Activated CD4-positive, alpha-beta T cell treated with anti-CD3 and anti-CD28 coated beads for 36 hours (primary cell): Measurements from ENCODE around the gene PDE11A. TPM values are rescaled to one million over a fixed set of nuclear protein-coding genes. Genes with fewer than 3 reads are reported as not detected.

Source experiments
- ATAC-seq: fragments of 200-7000 bp; cut with Tn5 transposase; one replicate; pipeline ENCODE4 v1.10.0; 2021; ENCODE audit warnings: mild to moderate bottlenecking, moderate library complexity
- CTCF ChIA-PET: fragments of 350-600 bp; sonication (Branson Sonifier 250); formaldehyde crosslinking; loops from one replicate; lab custom pipeline; 2021; ENCODE audit warnings: antibody characterized with exemption; lab: Charles Lee
- POLR2A ChIA-PET: fragments of 350-600 bp; sonication (Branson Sonifier 250); formaldehyde crosslinking; loops from one replicate; lab custom pipeline; 2021; ENCODE audit warnings: antibody characterized with exemption, inconsistent platforms; lab: Charles Lee
- DNase-seq: peaks from one replicate; pipeline ENCODE4 v3.0.0-alpha.2; 2020
- H3K27ac Mint-ChIP-seq: one replicate; pipeline ENCODE4 v1.8.0; 2021; ENCODE audit warnings: mixed read lengths
- H3K27me3 Mint-ChIP-seq: one replicate; pipeline ENCODE4 v1.8.0; 2021; ENCODE audit warnings: mixed read lengths
- H3K36me3 Mint-ChIP-seq: one replicate; pipeline ENCODE4 v1.8.0; 2021; ENCODE audit warnings: low read depth, mixed read lengths
- H3K4me1 Mint-ChIP-seq: one replicate; pipeline ENCODE4 v1.8.0; 2021; ENCODE audit warnings: mixed read lengths
- H3K4me3 Mint-ChIP-seq: one replicate; pipeline ENCODE4 v1.8.0; 2021; ENCODE audit warnings: mild to moderate bottlenecking, moderate library complexity, mixed read lengths
- H3K9me3 Mint-ChIP-seq: one replicate; pipeline ENCODE4 v1.8.0; 2021; ENCODE audit warnings: low read depth, mixed read lengths
- intact Hi-C, 2 experiments: fragments of 100-400 bp; cut with DNase I in 1 of 2; cut with micrococcal nuclease in 1 of 2; formaldehyde crosslinking; loops; one replicate each; pipeline versions ENCODE4 v1.14.2 to v1.15.1; 2022 to 2024; cut with DNase I, micrococcal nuclease
- total RNA-seq, 2 experiments: library from RNA; stranded (reverse); gene quantifications; one replicate each; pipeline ENCODE4 v1.2.3, GENCODE V29; 2021

Gene PDE11A
- total RNA-seq, 2 experiments from 2014 or later = 0.12 TPM; not detected in 1

DNA sequence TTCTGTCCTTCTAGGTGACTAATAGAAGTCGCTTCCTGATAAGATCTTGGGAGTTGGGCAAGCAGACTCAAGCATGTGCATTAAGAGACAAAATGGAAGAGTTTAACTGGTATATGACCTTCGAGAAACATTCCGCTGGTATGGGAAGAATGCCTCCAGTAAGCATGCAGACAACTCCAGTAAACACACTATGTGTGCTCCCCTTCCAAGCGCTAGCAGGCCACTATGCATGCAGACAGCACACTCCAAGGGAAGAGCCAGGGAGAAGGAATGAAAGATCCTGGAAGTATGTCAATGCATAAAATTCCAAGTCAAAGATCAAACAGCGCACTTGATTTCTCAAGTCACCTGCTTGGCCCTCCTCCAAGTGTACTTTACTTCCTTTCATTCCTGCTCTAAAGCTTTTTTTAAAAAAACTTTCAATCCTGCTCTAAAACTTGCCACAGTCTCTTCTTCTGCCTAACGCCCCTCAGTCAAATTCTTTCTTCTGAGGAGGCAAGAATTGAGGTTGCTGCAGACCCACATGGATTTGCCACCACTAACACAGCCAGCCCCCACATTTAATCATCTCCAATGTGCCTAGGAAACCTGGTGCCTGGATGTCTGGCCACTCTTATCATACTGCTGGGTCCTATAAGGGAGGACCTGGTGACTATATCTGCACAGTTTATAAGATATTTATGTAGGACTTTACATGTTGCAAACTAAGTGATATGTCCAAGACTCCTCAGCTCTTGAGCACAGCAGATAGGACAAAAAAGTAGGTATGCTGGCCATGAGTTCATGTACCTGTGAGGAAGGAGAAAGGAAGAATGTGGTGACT is 239.8 kb downstream of the PDE11A start:
- POLR2A ChIA-PET = no interaction called here
- Mint-ChIP-seq H3K9me3 (peaks cover 6% of the 10 kb centered on the region), H3K27ac (no peak overlapping the region), H3K36me3 (peaks cover 2% of the 10 kb centered on the region), H3K4me1 (no peaks in the 10 kb centered on the region), H3K4me3 (no peak overlapping the region), H3K27me3 (no peaks in the 10 kb centered on the region)
- DNase-seq (no peak), ATAC-seq (no peak)
- intact Hi-C loops = no loop called here
- CTCF ChIA-PET = interaction anchor here (0.6 kb wide), 1 partner anchor 40 kb away, joined by 3 read pairs; no protein-coding TSS in a partner anchor

DNA sequence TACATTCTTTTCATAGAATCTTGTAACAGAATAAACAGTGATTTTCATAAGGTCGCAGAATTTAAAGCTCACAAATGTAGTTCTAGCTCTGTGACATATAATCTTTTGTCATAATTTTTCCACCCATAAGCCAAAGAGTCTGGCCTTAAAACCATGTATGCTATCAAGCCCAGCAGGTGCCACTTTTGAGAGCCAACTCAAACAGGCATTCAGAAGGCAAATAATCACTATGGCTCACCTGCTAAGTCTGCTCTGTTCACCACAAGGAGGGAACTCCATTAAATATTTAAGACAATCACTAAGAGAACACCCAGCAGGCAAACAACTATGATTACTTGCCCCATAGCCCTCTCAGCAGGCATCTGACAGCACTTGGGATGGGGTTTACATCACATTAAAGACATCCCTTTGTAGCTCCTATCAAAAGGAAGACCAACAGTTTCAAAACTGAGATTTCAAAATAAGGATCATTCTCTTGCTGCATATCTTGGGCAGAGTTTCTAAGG is 241.6 kb downstream of the PDE11A start:
- ATAC-seq = no peak
- Mint-ChIP-seq H3K36me3 (no peaks in the 10 kb centered on the region), H3K4me1 (no peaks in the 10 kb centered on the region), H3K4me3 (no peak overlapping the region), H3K9me3 (no peaks in the 10 kb centered on the region), H3K27me3 (no peaks in the 10 kb centered on the region), H3K27ac (no peak overlapping the region)
- ChIA-PET POLR2A (no interaction called here), CTCF (interaction anchor here (0.7 to 1.4 kb wide), 4 partner anchors 13 to 68 kb away, joined by 3 read pairs; no protein-coding TSS in a partner anchor)
- no peak for DNase-seq
- intact Hi-C loops = no loop called here

- Mint-ChIP-seq H3K4me1 (no peaks in the 10 kb centered on the region), H3K36me3 (no peaks in the 10 kb centered on the region), H3K4me3 (no peak overlapping the region), H3K27me3 (peaks cover 6% of the 10 kb centered on the region), H3K27ac (no peak overlapping the region), H3K9me3 (no peaks in the 10 kb centered on the region)
- no peak for ATAC-seq
- ChIA-PET CTCF (no interaction called here), POLR2A (no interaction called here)
- intact Hi-C loops = no loop called here
- no peak for DNase-seq
Observed at GRCh38 chr2:177828557-177828956, 244.0 kb downstream of the PDE11A start.

DNA sequence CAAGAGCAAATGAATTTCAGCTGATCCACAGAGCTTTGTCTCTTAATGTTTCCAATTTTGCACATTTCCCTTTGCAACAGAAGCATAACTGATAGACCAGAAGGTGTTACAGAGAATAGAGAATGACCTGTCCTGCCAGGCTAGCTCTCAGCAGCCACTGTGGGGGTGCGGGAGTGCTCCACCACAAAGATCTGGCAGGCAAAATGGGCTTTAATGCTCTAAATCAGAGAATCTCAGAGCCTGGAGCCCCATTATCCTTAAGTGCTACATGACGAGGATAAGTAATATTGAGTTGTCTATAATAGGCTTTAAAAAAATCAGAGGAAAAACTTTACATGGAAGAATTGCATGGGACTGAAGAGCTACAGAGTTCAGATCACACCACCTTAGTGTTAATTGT is 245.7 kb downstream of the PDE11A start:
- no peaks in the 10 kb centered on the region for H3K36me3 Mint-ChIP-seq
- H3K4me1 Mint-ChIP-seq = no peaks in the 10 kb centered on the region
- intact Hi-C loops = no loop called here
- no peaks in the 10 kb centered on the region for H3K9me3 Mint-ChIP-seq
- ChIA-PET POLR2A (no interaction called here), CTCF (no interaction called here)
- H3K27me3 Mint-ChIP-seq = peaks cover 6% of the 10 kb centered on the region
- ATAC-seq = no peak
- no peak for DNase-seq
- H3K27ac Mint-ChIP-seq = no peak overlapping the region
- no peak overlapping the region for H3K4me3 Mint-ChIP-seq

DNA sequence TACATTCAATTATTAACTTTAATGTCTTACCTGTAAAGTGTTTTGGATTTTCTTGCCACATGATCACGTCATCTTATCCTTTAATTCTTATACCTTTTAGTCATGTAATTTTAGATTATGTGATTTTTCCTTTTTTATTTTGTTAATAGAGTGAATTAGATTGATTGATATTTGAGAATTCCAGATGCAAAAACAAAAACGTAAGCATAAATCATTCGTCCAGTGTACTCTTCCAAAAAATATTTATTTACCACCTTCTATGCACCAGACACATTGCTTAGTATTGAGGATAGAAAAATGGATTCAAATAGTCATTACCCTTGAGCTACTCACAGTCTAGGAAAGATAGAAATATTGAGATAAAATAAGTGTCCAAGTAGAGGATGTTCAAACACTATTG is 249.6 kb downstream of the PDE11A start:
- no peak overlapping the region for H3K27ac Mint-ChIP-seq
- ChIA-PET CTCF (interaction anchor here (1.0 kb wide), 1 partner anchor 46 kb away, joined by 3 read pairs; no protein-coding TSS in a partner anchor), POLR2A (no interaction called here)
- no peak for ATAC-seq
- H3K4me3 Mint-ChIP-seq = no peak overlapping the region
- DNase-seq = no peak
- peaks cover 6% of the 10 kb centered on the region for H3K27me3 Mint-ChIP-seq
- intact Hi-C loops = no loop called here
- no peaks in the 10 kb centered on the region for H3K36me3 Mint-ChIP-seq
- no peaks in the 10 kb centered on the region for H3K4me1 Mint-ChIP-seq
- H3K9me3 Mint-ChIP-seq = no peaks in the 10 kb centered on the region

- CTCF ChIA-PET = interaction anchor here (1.6 kb wide), 1 partner anchor 12 kb away, joined by 3 read pairs; no protein-coding TSS in a partner anchor
- peaks cover 5% of the 10 kb centered on the region for H3K27me3 Mint-ChIP-seq
- intact Hi-C loops = no loop called here
- no peaks in the 10 kb centered on the region for H3K4me1 Mint-ChIP-seq
- DNase-seq = no peak
- ATAC-seq = no peak
- H3K36me3 Mint-ChIP-seq = no peaks in the 10 kb centered on the region
- no peaks in the 10 kb centered on the region for H3K9me3 Mint-ChIP-seq
- POLR2A ChIA-PET = no interaction called here
- no peak overlapping the region for H3K4me3 Mint-ChIP-seq
- H3K27ac Mint-ChIP-seq = no peak overlapping the region
Observed at GRCh38 chr2:177818412-177818811, 254.2 kb downstream of the PDE11A start.

DNA sequence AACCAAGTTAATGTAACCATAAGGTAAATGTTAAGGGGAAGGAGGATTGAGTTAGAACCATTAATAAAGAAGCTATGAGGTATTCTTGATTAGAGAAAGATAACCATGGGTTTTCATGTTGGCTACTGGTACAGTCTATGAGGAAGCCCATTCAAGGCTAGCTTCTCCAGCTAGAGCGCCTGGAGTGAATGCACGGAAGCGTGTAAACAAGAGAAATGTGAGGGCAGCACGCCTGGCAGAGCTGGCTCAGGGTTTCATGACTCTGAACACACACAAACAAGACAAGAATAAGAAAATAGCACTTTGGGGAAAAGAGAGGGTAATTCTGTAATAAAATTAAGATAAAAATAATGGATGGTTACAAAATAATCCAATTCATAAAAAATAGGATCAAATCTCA is 255.3 kb downstream of the PDE11A start:
- ChIA-PET CTCF (interaction anchor here (0.6 to 1.6 kb wide), 2 partner anchors 13 to 91 kb away, joined by 3 read pairs; no protein-coding TSS in a partner anchor), POLR2A (no interaction called here)
- H3K36me3 Mint-ChIP-seq = no peaks in the 10 kb centered on the region
- intact Hi-C loops = no loop called here
- no peak overlapping the region for H3K27ac Mint-ChIP-seq
- H3K27me3 Mint-ChIP-seq = peaks cover 5% of the 10 kb centered on the region
- ATAC-seq = no peak
- H3K4me1 Mint-ChIP-seq = no peaks in the 10 kb centered on the region
- H3K4me3 Mint-ChIP-seq = no peak overlapping the region
- no peak for DNase-seq
- no peaks in the 10 kb centered on the region for H3K9me3 Mint-ChIP-seq

DNA sequence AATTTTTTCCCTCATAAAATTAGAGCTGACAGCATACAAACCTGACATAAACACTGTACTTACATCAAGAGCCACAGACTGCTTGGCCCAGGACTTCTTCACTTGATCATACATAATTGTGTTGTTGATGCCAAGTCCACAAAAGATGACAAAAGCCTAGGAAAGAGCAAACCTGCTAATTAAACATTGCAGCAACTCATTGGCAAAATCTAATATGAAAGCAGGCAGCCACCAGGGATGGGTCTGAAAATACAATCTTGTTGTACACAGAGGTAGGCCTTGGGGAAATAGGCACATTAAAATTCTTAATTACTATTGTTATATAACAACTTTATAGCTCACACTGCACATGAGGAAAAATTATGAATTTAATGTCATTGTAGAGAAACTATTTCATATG is 255.8 kb downstream of the PDE11A start:
- Mint-ChIP-seq H3K9me3 (no peaks in the 10 kb centered on the region), H3K27me3 (peaks cover 5% of the 10 kb centered on the region), H3K4me3 (no peak overlapping the region), H3K36me3 (no peaks in the 10 kb centered on the region), H3K4me1 (no peaks in the 10 kb centered on the region), H3K27ac (no peak overlapping the region)
- intact Hi-C loops = no loop called here
- no peak for ATAC-seq
- DNase-seq = no peak
- ChIA-PET CTCF (no interaction called here), POLR2A (no interaction called here)

GRCh38 chr2:177812713-177813396 is 259.7 kb downstream of the PDE11A start:
- POLR2A ChIA-PET = interaction anchor here (0.7 kb wide), 1 partner anchor 21 kb away, joined by 3 read pairs; no protein-coding TSS in a partner anchor
- ATAC-seq (peak; percentile 33), DNase-seq (no peak)
- H3K9me3 Mint-ChIP-seq = no peaks in the 10 kb centered on the region
- H3K36me3 Mint-ChIP-seq = no peaks in the 10 kb centered on the region
- H3K27me3 Mint-ChIP-seq = peaks cover 7% of the 10 kb centered on the region
- no peaks in the 10 kb centered on the region for H3K4me1 Mint-ChIP-seq
- H3K27ac Mint-ChIP-seq = no peak overlapping the region
- intact Hi-C loops = no loop called here
- CTCF ChIA-PET = interaction anchor here (0.8 kb wide), 2 partner anchors 37 to 44 kb away, joined by 3 read pairs; no protein-coding TSS in a partner anchor
- no peak overlapping the region for H3K4me3 Mint-ChIP-seq

DNA sequence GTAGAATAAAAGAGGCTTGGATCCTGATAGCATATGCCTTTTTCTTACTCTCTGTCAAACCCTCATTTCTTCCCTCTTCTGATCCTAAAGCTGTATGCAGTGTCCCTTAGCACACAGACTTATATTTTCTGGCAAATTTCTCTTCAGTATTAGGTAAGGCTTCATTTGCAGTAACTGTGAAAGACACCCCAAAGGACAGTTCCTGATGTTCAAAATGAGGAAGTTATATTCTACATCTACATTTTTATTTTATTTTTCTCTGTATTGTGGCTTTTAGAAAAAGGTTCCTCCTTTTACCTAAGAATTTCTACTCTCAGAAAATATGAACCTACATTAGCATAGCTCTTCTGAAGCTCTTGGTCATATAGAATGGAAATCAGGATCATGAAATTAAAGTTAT is 261.7 kb downstream of the PDE11A start:
- Mint-ChIP-seq H3K9me3 (peaks cover 3% of the 10 kb centered on the region), H3K4me1 (no peaks in the 10 kb centered on the region), H3K27ac (no peak overlapping the region), H3K36me3 (no peaks in the 10 kb centered on the region), H3K27me3 (peaks cover 7% of the 10 kb centered on the region), H3K4me3 (no peak overlapping the region)
- ChIA-PET POLR2A (no interaction called here), CTCF (interaction anchor here (1.0 to 1.3 kb wide), 3 partner anchors 9 to 80 kb away, joined by 3 to 4 read pairs (median 3); no protein-coding TSS in a partner anchor)
- intact Hi-C loops = no loop called here
- no peak for ATAC-seq
- no peak for DNase-seq

DNA sequence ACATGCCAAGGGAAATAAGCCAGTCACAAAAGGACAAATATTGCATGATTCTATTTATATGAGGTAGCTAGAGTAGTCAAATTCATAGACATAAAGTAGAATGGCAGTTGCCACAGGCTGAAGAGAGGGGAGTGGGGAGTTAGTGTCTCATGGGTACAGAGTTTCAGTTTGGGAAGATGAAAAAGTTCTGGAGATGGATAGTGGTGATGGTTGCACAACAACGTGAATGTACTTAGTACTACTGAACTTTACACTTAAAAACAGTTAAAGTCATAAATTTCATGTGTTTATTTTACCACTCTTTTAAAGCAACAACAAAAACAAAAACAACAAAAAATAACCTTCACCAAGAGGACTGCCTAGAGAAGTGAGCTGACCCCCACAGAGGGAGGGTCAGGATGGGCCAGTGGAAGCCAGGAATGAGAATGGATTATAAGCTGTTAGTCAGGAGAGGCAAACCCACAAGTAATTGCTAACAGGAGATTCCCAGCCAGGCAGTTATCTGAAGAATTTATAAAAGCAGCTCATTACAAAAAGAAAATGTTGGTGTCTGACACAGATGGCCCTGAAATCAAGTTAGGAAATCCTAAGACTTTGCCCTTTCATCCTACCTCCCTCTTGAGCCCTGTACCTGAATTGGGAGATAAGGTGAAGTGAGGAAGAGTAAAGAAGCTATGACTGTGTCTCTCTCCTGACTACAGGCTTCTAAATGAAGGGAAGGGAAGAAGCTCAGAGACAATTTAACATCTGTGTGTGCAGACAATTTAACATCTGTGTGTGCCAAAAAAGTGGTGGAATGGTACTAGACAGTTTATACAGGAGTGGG is 263.4 kb downstream of the PDE11A start:
- CTCF ChIA-PET = interaction anchor here (0.9 to 1.1 kb wide), 2 partner anchors 10 to 40 kb away, joined by 3 read pairs; no protein-coding TSS in a partner anchor
- Mint-ChIP-seq H3K9me3 (peaks cover 3% of the 10 kb centered on the region), H3K4me3 (no peak overlapping the region), H3K4me1 (no peaks in the 10 kb centered on the region), H3K27ac (no peak overlapping the region), H3K27me3 (peaks cover 2% of the 10 kb centered on the region), H3K36me3 (no peaks in the 10 kb centered on the region)
- POLR2A ChIA-PET = no interaction called here
- no peak for DNase-seq
- no peak for ATAC-seq
- intact Hi-C loops = no loop called here
